HG02981 (cell line): ENCODE results near the gene HOXC12.

Experiments used
- ATAC-seq: cut with Tn5 transposase; IDR thresholded peaks from one replicate; pipeline ENCODE4 v1.9.1; 2021; ENCODE audit warnings: mild to moderate bottlenecking, moderate library complexity; ENCODE audit not compliant: unreplicated experiment

HOXC12 gene

GRCh38 chr12:53982648-53983567, 28.2 kb downstream of the HOXC12 start:
- ATAC-seq, result no peak

GRCh38 chr12:53983568-53983949, 28.9 kb downstream of the HOXC12 start:
- no peak for ATAC-seq

DNA sequence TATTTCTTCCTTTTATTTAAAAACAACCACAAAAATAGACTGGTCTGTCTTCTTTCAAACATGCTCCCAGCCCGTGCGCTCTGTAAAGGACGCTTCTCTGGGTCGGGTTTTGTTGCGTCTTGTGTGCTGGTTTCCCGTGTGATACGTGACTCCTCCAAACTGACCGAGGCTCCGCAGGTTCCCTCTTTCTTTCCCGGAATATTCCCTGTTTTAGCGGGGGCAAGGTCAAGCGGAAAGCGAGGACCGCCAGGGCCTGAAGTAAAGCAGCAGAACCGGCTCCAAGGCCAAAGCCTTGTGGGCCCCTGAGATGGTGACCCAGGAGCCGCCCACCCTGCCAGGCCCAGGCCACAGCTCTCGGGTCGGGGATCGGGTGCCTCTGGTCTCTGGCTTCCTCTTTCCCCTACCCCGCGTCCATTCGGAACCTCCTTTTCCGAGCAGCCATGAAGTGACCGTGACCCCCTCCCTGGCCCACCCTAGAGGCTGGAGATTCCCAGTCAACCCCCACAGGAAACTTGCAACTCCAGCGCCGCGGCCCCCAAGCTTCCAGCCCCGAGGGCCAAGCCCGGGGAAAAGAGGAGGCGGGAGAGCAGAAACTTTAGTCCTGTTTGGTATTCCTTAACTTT, 29.4 kb downstream of the HOXC12 start:
- no peak for ATAC-seq

DNA sequence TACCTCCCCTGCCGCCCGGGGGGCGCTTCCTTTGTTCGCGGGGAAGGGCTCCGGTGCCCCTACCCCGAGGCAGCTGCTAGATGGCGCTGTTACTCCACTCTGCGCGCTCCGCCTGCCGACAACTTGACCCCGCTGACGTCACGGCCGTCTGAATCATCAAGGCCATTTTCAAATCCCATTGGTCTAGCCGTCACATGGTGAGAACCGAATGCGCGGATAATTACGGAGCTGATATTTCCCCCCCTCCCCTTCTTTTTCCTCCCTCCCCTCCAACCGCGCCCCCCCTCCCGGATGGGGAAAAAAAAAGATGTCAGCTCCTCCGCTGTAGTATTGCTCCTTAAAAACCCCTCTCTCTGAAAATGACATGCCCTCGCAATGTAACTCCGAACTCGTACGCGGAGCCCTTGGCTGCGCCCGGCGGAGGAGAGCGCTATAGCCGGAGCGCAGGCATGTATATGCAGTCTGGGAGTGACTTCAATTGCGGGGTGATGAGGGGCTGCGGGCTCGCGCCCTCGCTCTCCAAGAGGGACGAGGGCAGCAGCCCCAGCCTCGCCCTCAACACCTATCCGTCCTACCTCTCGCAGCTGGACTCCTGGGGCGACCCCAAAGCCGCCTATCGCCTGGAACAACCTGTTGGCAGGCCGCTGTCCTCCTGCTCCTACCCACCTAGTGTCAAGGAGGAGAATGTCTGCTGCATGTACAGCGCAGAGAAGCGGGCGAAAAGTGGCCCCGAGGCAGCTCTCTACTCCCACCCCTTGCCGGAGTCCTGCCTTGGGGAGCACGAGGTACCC, 30.4 kb downstream of the HOXC12 start, which contains the start of gene HOXC10:
Gene HOXC10, plus strand, starts transcription at position 246 of the 791 bp plus-strand sequence. Its CDS starts 114 bp downstream, at position 360.
- no peak for ATAC-seq

DNA sequence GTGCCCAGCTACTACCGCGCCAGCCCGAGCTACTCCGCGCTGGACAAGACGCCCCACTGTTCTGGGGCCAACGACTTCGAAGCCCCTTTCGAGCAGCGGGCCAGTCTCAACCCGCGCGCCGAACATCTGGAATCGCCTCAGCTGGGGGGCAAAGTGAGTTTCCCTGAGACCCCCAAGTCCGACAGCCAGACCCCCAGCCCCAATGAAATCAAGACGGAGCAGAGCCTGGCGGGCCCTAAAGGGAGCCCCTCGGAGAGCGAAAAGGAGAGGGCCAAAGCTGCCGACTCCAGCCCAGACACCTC, 30.9 kb downstream of the HOXC12 start:
- ATAC-seq, result no peak

GRCh38 chr12:53985994-53986685, 31.4 kb downstream of the HOXC12 start:
- ATAC-seq, result no peak

- ATAC-seq, result no peak
Observed at GRCh38 chr12:53986686-53987483, 32.2 kb downstream of the HOXC12 start.

GRCh38 chr12:53987787-53988230, 33.1 kb downstream of the HOXC12 start:
- ATAC-seq, result no peak

GRCh38 chr12:53988541-53989226, 34.0 kb downstream of the HOXC12 start:
- no peak for ATAC-seq

- ATAC-seq, result no peak
Observed at GRCh38 chr12:53989227-53990113, 34.8 kb downstream of the HOXC12 start.

DNA sequence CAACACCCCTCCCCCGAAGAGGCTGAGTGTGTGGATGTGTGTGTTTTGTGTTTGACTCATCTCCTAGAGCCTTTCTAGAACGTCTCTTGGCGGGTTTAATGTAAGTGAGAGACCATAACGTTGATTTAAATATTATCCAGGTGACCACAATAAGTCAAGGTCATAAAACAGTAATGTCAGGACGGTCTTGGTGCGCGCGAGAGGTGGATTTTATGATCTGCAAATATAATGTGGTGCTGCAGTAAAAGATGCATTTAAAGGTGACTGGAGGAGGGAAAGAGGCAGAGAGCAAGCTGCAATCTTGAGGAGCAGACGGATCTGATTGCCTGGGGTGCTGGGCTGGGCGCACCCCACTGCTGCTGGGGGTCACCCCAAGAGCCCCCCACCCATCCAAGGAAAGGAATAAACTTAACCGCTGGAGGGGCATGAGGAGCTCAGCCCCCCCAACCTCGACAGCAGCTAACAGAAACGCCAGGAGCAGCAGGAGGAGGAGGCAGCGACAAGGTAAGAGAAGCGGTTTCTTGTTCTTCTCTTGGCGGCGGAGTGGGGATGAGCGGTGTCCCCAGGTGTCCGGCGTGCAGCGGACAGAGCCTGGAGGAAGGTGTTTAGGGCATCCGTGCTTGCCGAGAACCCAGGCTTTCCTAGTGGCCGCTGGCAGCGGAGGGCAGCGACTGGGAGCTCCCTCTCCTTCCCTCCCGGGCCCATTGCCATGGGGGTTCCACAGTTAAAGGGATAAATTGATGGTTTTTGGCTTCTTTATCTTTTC, 35.8 kb downstream of the HOXC12 start:
- no peak for ATAC-seq

GRCh38 chr12:53991077-53991460, 36.4 kb downstream of the HOXC12 start:
- no peak for ATAC-seq

DNA sequence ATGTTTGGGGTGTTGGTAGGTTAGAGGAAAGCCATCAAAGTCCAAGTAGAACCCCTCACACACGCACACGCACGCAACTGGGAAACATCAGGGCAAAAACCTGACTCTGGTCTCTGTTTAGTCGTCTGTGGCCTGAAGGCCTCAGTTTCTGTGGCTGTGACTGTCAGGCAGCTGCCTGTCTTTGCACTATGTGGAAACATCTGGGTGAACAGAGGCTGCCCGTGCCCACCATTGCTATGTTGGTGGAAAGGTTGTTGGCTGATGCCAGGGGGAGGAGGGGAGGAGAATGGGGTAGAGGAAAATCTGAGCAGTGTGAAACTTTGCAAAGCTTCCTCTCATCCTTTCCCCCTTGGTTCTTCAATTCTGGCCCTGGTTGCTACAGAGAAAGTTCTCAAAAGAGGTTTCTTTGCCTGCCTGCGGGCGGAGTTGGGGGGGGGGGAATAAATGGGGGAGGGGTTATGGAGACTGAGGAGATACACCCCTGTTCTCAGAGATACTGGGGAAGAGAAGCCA, 37.7 kb downstream of the HOXC12 start:
- ATAC-seq, result no peak

GRCh38 chr12:53993162-53994008, 38.7 kb downstream of the HOXC12 start:
- ATAC-seq, result no peak

- ATAC-seq, result no peak
Observed at GRCh38 chr12:53994009-53994263, 39.2 kb downstream of the HOXC12 start.

DNA sequence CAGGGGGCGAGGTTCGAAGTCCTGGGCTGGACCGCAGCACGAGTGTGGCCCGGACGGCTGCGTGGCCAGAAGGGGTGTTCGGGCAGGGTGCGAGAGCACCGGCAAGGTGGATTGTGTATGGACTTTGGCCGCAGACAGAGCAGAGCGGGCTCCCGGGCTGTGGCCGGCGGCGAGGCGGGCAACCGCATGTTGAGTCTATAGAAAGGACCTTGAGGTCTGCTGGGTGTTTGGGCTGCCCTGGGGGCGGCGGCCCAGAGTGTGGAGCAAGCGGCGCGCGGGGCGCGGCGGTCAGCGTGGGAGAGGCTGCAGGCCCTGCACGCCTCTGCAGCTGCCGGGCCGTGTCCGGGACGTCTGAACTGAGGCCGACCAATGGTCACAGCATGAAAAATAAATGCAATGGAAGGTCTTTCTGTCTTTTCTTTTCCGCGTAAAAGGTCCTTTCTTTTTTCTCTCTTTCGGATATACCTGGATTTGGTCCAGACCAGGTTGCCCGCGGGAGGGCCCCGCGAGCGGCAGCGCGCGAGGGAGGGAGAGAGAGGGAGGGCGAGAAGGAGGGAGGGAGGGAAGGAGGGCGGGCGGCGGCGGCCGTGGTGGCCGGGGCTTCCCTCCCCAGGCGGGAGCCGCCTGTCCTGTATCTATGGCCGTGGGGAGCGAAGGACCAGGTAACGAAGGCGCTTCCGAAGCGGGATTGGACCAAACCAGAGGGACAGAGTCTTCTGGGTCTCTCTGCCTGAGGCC, 39.7 kb downstream of the HOXC12 start:
- ATAC-seq, result no peak
